ENCODE data around the gene ZHX3.

- TF ChIP-seq CTCF (IDR thresholded peaks at IDR 0.05; ENCODE audit: low read depth, low read length, poor library complexity, severe bottlenecking), result no peak
- no peak for TF ChIP-seq EZH2phosphoT487 (IDR thresholded peaks at IDR 0.05; ENCODE audit: borderline replicate concordance, low read length)
Measured at GRCh38 chr20:41318271-41318649, 729 bp upstream of the ZHX3 start.

Measured in DOHH2 (cell line).